HEK293 (cell line): Measurements from ENCODE around the gene OCA2.

Experiments used
- CTCF ChIA-PET: fragments of 350-600 bp; formaldehyde crosslinking; extraction: SDS; loops from one replicate; lab custom pipeline; 2021; ENCODE audit warnings: antibody characterized with exemption; lab: Yijun Ruan, JAX
- POLR2A ChIA-PET: fragments of 300-600 bp; formaldehyde crosslinking; extraction: SDS; loops from one replicate; lab custom pipeline; 2020; ENCODE audit warnings: antibody characterized with exemption, inconsistent platforms; lab: Yijun Ruan, JAX
- H3K27ac ChIP-seq: fragments of 200-500 bp; sonication (Bioruptor generic); 2 replicates; pipeline ENCODE4 v1.5.1; 2014; ENCODE audit warnings: low read depth, low read length, control low read depth, inconsistent platforms; ENCODE audit errors: extremely low read depth
- H3K36me3 ChIP-seq, 2 experiments: fragments of 200-500 bp in 1 of 2; sonication (Bioruptor generic) in 1 of 2; 1 replicate in 1 of 2; 2 replicates in 1 of 2; pipeline ENCODE4 v1.5.1; 2014 to 2017; ENCODE audit warnings: inconsistent platforms in 2 of 2, low read length in 2 of 2; ENCODE audit not compliant: control insufficient read depth in 2 of 2, insufficient read depth in 1 of 2
- H3K4me1 ChIP-seq: fragments of 200-500 bp; sonication (Bioruptor generic); 2 replicates; pipeline ENCODE4 v1.5.1; 2014; ENCODE audit warnings: mild to moderate bottlenecking, low read length, inconsistent platforms; ENCODE audit not compliant: control insufficient read depth, insufficient read depth
- H3K4me3 ChIP-seq: 2 replicates; pipeline ENCODE4 v1.5.1; 2011; ENCODE audit warnings: low read depth, mild to moderate bottlenecking, control low read depth, low read length, moderate library complexity
- H3K9me3 ChIP-seq: fragments of 200-500 bp; sonication (Bioruptor generic); 2 replicates; pipeline ENCODE4 v1.5.1; 2014; ENCODE audit warnings: low read depth, low read length, inconsistent platforms; ENCODE audit not compliant: control insufficient read depth, insufficient read depth
- ELK4 ChIP-seq: IDR thresholded peaks from 2 replicates; pipeline ENCODE4 v1.6.1; 2011; ENCODE audit warnings: mild to moderate bottlenecking, low read depth, low read length, borderline replicate concordance
- GLI2 ChIP-seq: fragments of 450-650 bp; formaldehyde crosslinking; IDR thresholded peaks from 2 replicates; pipeline ENCODE4; 2017; ENCODE audit warnings: missing biosample characterization, missing genetic modification characterization, low read depth, borderline replicate concordance
- KLF16 ChIP-seq: fragments of 450-650 bp; formaldehyde crosslinking; IDR thresholded peaks from 2 replicates; pipeline ENCODE4 v1.5.1; 2017; ENCODE audit warnings: missing biosample characterization, missing genetic modification characterization
- KLF7 ChIP-seq: fragments of 450-650 bp; formaldehyde crosslinking; IDR thresholded peaks from 2 replicates; pipeline ENCODE4 v1.5.1; 2016; ENCODE audit warnings: missing biosample characterization, missing genetic modification characterization, borderline replicate concordance
- PRDM1 ChIP-seq: fragments of 450-650 bp; formaldehyde crosslinking; IDR thresholded peaks from 2 replicates; pipeline ENCODE4; 2016; ENCODE audit warnings: missing biosample characterization, missing genetic modification characterization
- SCRT1 ChIP-seq: fragments of 450-650 bp; formaldehyde crosslinking; IDR thresholded peaks from 2 replicates; pipeline ENCODE4 v1.5.1; 2016; ENCODE audit warnings: missing biosample characterization, missing genetic modification characterization, borderline replicate concordance
- SETDB1 ChIP-seq: IDR thresholded peaks from one replicate; pipeline ENCODE4 v1.6.1; 2017; ENCODE audit warnings: mild to moderate bottlenecking, low read length, moderate library complexity, mixed read lengths; ENCODE audit not compliant: insufficient read length
- ZFP37 ChIP-seq: fragments of 450-650 bp; formaldehyde crosslinking; IDR thresholded peaks from 2 replicates; pipeline ENCODE4 v1.5.1; 2016; ENCODE audit warnings: missing biosample characterization, missing genetic modification characterization
- ZNF184 ChIP-seq: fragments of 450-650 bp; IDR thresholded peaks from 2 replicates; pipeline ENCODE4 v1.5.1; 2018; ENCODE audit warnings: missing biosample characterization, mild to moderate bottlenecking, missing genetic modification characterization
- ZNF211 ChIP-seq: fragments of 450-650 bp; formaldehyde crosslinking; IDR thresholded peaks from 2 replicates; pipeline ENCODE4 v1.5.1; 2016; ENCODE audit warnings: low read depth, missing biosample characterization, missing genetic modification characterization
- ZNF324 ChIP-seq: fragments of 450-650 bp; formaldehyde crosslinking; IDR thresholded peaks from 2 replicates; pipeline ENCODE4 v1.5.1; 2016; ENCODE audit warnings: missing biosample characterization, missing genetic modification characterization
- ZNF449 ChIP-seq: fragments of 450-650 bp; formaldehyde crosslinking; IDR thresholded peaks from 2 replicates; pipeline ENCODE4 v1.5.1; 2017; ENCODE audit warnings: missing biosample characterization, mild to moderate bottlenecking, missing genetic modification characterization, moderate library complexity
- ZNF501 ChIP-seq: fragments of 450-650 bp; formaldehyde crosslinking; IDR thresholded peaks from 2 replicates; pipeline ENCODE4 v1.5.1; 2016; ENCODE audit warnings: missing biosample characterization, missing genetic modification characterization
- ZNF510 ChIP-seq: fragments of 450-650 bp; formaldehyde crosslinking; IDR thresholded peaks from 2 replicates; pipeline ENCODE4 v1.5.1; 2018; ENCODE audit warnings: mild to moderate bottlenecking, missing genetic modification characterization, missing biosample characterization; ENCODE audit not compliant: insufficient replicate concordance
- ZNF558 ChIP-seq: fragments of 450-650 bp; formaldehyde crosslinking; IDR thresholded peaks from 2 replicates; pipeline ENCODE4 v1.5.1; 2016; ENCODE audit warnings: missing biosample characterization, missing genetic modification characterization
- ZNF707 ChIP-seq: fragments of 450-650 bp; formaldehyde crosslinking; IDR thresholded peaks from 2 replicates; pipeline ENCODE4 v1.5.1; 2016; ENCODE audit warnings: missing biosample characterization, missing genetic modification characterization
- ZNF76 ChIP-seq: fragments of 450-650 bp; formaldehyde crosslinking; IDR thresholded peaks from 2 replicates; pipeline ENCODE4; 2016; ENCODE audit warnings: low read depth, missing biosample characterization, missing genetic modification characterization, borderline replicate concordance
- ZNF792 ChIP-seq: fragments of 450-650 bp; formaldehyde crosslinking; IDR thresholded peaks from 2 replicates; pipeline ENCODE4 v1.5.1; 2016; ENCODE audit warnings: missing biosample characterization, missing genetic modification characterization
- ZSCAN30 ChIP-seq: fragments of 450-650 bp; IDR thresholded peaks from 2 replicates; pipeline ENCODE4 v1.5.1; 2018; ENCODE audit warnings: missing biosample characterization, mild to moderate bottlenecking, missing genetic modification characterization, moderate library complexity
- TF ChIP-seq, protein P1 (sequence below): fragments of 450-650 bp; formaldehyde crosslinking; IDR thresholded peaks from 2 replicates; pipeline ENCODE4 v1.5.1; 2016; ENCODE audit warnings: missing biosample characterization, missing genetic modification characterization, borderline replicate concordance

The OCA2 gene

DNA sequence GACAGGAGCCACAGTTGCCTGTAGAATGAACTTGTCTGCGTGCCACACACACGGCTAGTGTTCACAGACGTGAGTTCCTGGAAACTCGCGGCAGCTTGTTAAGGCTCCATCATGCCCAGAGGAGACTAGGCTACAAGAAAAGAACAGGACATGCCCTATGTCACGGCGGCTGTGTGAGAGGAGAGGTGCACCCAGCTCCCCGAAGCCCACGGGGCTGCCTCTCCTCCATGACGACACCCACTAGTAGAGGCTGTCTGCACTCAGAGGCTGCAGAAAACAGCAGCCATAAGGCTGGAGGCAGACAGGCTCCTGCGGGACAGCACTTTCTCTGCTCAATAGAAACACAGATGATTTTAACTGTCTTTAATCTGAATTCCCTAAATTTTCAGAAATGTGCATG is 19.0 kb upstream of the OCA2 start:
- CTCF ChIA-PET, result no interaction called here
- Histone ChIP-seq H3K4me1 (no peaks in the 10 kb centered on the region), H3K9me3 (no peaks in the 10 kb centered on the region), H3K4me3 (no peak overlapping the region), H3K36me3 (peaks cover 0 to 89% of the 10 kb centered on the region in 2 experiments), H3K27ac (no peak overlapping the region)
- TF ChIP-seq ZNF449 (tag by site-specific recombination) (no peak), ZNF792 (tag by site-specific recombination) (no peak), ZNF707 (tag by site-specific recombination) (no peak), ZNF76 (tag by site-specific recombination) (no peak), SCRT1 (tag by site-specific recombination) (no peak), KLF7 (no peak), PRDM1 (tag by site-specific recombination) (no peak), ZFP37 (no peak), SETDB1 (no peak), KLF16 (tag by site-specific recombination) (no peak), ZNF510 (tag by site-specific recombination) (no peak), ZNF324 (tag by site-specific recombination) (no peak), ZNF558 (tag by site-specific recombination) (no peak), ZSCAN30 (tag by site-specific recombination) (no peak), ELK4 (no peak), ZNF184 (no peak), GLI2 (tag by site-specific recombination) (no peak), ZNF501 (tag by site-specific recombination) (no peak), ZNF211 (tag by site-specific recombination) (no peak)
- TF ChIP-seq, protein P1, sequence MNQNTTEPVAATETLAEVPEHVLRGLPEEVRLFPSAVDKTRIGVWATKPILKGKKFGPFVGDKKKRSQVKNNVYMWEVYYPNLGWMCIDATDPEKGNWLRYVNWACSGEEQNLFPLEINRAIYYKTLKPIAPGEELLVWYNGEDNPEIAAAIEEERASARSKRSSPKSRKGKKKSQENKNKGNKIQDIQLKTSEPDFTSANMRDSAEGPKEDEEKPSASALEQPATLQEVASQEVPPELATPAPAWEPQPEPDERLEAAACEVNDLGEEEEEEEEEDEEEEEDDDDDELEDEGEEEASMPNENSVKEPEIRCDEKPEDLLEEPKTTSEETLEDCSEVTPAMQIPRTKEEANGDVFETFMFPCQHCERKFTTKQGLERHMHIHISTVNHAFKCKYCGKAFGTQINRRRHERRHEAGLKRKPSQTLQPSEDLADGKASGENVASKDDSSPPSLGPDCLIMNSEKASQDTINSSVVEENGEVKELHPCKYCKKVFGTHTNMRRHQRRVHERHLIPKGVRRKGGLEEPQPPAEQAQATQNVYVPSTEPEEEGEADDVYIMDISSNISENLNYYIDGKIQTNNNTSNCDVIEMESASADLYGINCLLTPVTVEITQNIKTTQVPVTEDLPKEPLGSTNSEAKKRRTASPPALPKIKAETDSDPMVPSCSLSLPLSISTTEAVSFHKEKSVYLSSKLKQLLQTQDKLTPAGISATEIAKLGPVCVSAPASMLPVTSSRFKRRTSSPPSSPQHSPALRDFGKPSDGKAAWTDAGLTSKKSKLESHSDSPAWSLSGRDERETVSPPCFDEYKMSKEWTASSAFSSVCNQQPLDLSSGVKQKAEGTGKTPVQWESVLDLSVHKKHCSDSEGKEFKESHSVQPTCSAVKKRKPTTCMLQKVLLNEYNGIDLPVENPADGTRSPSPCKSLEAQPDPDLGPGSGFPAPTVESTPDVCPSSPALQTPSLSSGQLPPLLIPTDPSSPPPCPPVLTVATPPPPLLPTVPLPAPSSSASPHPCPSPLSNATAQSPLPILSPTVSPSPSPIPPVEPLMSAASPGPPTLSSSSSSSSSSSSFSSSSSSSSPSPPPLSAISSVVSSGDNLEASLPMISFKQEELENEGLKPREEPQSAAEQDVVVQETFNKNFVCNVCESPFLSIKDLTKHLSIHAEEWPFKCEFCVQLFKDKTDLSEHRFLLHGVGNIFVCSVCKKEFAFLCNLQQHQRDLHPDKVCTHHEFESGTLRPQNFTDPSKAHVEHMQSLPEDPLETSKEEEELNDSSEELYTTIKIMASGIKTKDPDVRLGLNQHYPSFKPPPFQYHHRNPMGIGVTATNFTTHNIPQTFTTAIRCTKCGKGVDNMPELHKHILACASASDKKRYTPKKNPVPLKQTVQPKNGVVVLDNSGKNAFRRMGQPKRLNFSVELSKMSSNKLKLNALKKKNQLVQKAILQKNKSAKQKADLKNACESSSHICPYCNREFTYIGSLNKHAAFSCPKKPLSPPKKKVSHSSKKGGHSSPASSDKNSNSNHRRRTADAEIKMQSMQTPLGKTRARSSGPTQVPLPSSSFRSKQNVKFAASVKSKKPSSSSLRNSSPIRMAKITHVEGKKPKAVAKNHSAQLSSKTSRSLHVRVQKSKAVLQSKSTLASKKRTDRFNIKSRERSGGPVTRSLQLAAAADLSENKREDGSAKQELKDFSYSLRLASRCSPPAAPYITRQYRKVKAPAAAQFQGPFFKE (tag by site-specific recombination), result no peak
- POLR2A ChIA-PET, result no interaction called here
